Glomerular visceral epithelial cell (primary cell): ENCODE data around the gene SUCLG2.
"Not testable (repeated sequence)": the region's sequence is repeated elsewhere in the genome, so short reads cannot be mapped to it uniquely, and the experiment has no call there.

Source experiments
- DNase-seq: peaks from one replicate; pipeline ENCODE4 v3.0.0-alpha.2; 2016; ENCODE audit errors: extremely low spot score

The SUCLG2 gene

GRCh38 chr3:67561266-67561665, 93.1 kb downstream of the SUCLG2 start:
- no peak for DNase-seq

- DNase-seq, result peak; percentile 5
Measured at GRCh38 chr3:67559029-67559605, 95.3 kb downstream of the SUCLG2 start.

GRCh38 chr3:67558426-67558825, 96.0 kb downstream of the SUCLG2 start:
- DNase-seq, result no peak

- no peak for DNase-seq
Measured at GRCh38 chr3:67557848-67558355, 96.5 kb downstream of the SUCLG2 start.

- no peak for DNase-seq
Measured at GRCh38 chr3:67551361-67552016, 102.9 kb downstream of the SUCLG2 start.

GRCh38 chr3:67550541-67550940, 103.9 kb downstream of the SUCLG2 start:
- DNase-seq, result no peak

GRCh38 chr3:67542502-67543250, 111.7 kb downstream of the SUCLG2 start:
- not testable (repeated sequence) for DNase-seq

- DNase-seq, result peak; percentile 33
Measured at GRCh38 chr3:67540198-67540894, 114.1 kb downstream of the SUCLG2 start.

GRCh38 chr3:67537203-67537602, 117.2 kb downstream of the SUCLG2 start:
- not testable (repeated sequence) for DNase-seq

GRCh38 chr3:67535006-67535405, 119.4 kb downstream of the SUCLG2 start:
- DNase-seq, result no peak

GRCh38 chr3:67534594-67534993, 119.8 kb downstream of the SUCLG2 start:
- DNase-seq, result no peak

GRCh38 chr3:67531181-67532101, 123.0 kb downstream of the SUCLG2 start:
- no peak for DNase-seq

GRCh38 chr3:67529915-67530314, 124.5 kb downstream of the SUCLG2 start:
- no peak for DNase-seq

- DNase-seq, result no peak
Measured at GRCh38 chr3:67529337-67529736, 125.1 kb downstream of the SUCLG2 start.

- DNase-seq, result peak; percentile 66
Measured at GRCh38 chr3:67526246-67526645, 128.2 kb downstream of the SUCLG2 start.

- no peak for DNase-seq
Measured at GRCh38 chr3:67524046-67524445, 130.4 kb downstream of the SUCLG2 start.

GRCh38 chr3:67522081-67522480, 132.3 kb downstream of the SUCLG2 start:
- no peak for DNase-seq

- no peak for DNase-seq
Measured at GRCh38 chr3:67521053-67521646, 133.3 kb downstream of the SUCLG2 start.

- no peak for DNase-seq
Measured at GRCh38 chr3:67518236-67518635, 136.2 kb downstream of the SUCLG2 start.

- no peak for DNase-seq
Measured at GRCh38 chr3:67517781-67518180, 136.6 kb downstream of the SUCLG2 start.

- DNase-seq, result no peak
Measured at GRCh38 chr3:67516496-67516895, 137.9 kb downstream of the SUCLG2 start.
